H1 (cell line): ENCODE results near the gene RNF6. TPM values are rescaled to one million over a fixed set of nuclear protein-coding genes. Genes with fewer than 3 reads are reported as not detected.

Experiments
- ATF2 ChIP-seq: IDR thresholded peaks from 2 replicates; pipeline ENCODE4 v1.6.1; 2012; ENCODE audit warnings: low read length, inconsistent platforms
- CBX8 ChIP-seq: fragments of 300-800, 300-1000 bp; sonication (generic); IDR thresholded peaks from 2 replicates; pipeline ENCODE4 v1.7.1; 2016; ENCODE audit warnings: low read depth, low read length, borderline replicate concordance
- CHD2 ChIP-seq: IDR thresholded peaks from 2 replicates; pipeline ENCODE4 v1.6.1; 2012; ENCODE audit warnings: low read length, improper control_type of control experiment
- EP300 ChIP-seq, 2 experiments: IDR thresholded peaks; 1 replicate in 1 of 2; 2 replicates in 1 of 2; pipeline ENCODE4 v1.6.1; 2011 to 2012; ENCODE audit warnings: low read depth in 2 of 2, low read length in 2 of 2, mild to moderate bottlenecking in 2 of 2, borderline replicate concordance in 1 of 2, inconsistent platforms in 1 of 2, moderate library complexity in 1 of 2
- POLR2A ChIP-seq, 2 experiments: IDR thresholded peaks; 1 replicate in 1 of 2; 2 replicates in 1 of 2; pipeline ENCODE4 v1.6.1; 2011; ENCODE audit warnings: low read depth in 2 of 2, low read length in 2 of 2, mild to moderate bottlenecking in 2 of 2; ENCODE audit errors: control extremely low read depth in 1 of 2
- POU5F1 ChIP-seq: IDR thresholded peaks from 2 replicates; pipeline ENCODE4 v1.6.1; 2011; ENCODE audit warnings: low read depth, mild to moderate bottlenecking, low read length, moderate library complexity
- SP1 ChIP-seq: IDR thresholded peaks from 2 replicates; pipeline ENCODE4 v1.6.1; 2011; ENCODE audit warnings: low read depth, low read length
- polyA plus RNA-seq, 7 experiments: library from polyadenylated mRNA; depleted of rRNA in 3 of 7; stranded (reverse) in 5 of 7; unstranded in 2 of 7; fragments of >200 nt in 5 of 7; fragments of 200-250 nt in 2 of 7; gene quantifications; 1 replicate in 5 of 7; 2 replicates in 1 of 7; 4 replicates in 1 of 7; pipeline versions ENCODE4 v1.2.1 to v1.2.3, GENCODE V29; 2011 to 2013; ENCODE audit warnings: missing spikeins in 2 of 7, mixed read lengths in 2 of 7
- total RNA-seq: library from RNA; stranded (reverse); fragmentation: NEBNext Ultra II Directional; extraction: Animal tissue kit (Norgen Biotek cat#: 25700); gene quantifications from 2 replicates; pipeline ENCODE4 v1.2.1, GENCODE V29; 2021

The RNF6 gene
- total and polyA plus RNA-seq, 2 of the 8 experiments (the other 6 are each of a cell fraction or from before 2014, with no cell fraction given) = 4.0 to 13.8 TPM

- TF ChIP-seq ATF2 (no peak), EP300 (IDR thresholded peaks at IDR 0.05; ENCODE audit: borderline replicate concordance in 1 of 2, low read depth in 2 of 2, low read length in 2 of 2) (no peak), POU5F1 (no peak), POLR2A (IDR thresholded peaks at IDR 0.05; ENCODE audit: control extremely low read depth in 1 of 2, low read depth in 2 of 2, low read length in 2 of 2) (no peak), SP1 (no peak), CHD2 (no peak), CBX8 (no peak)
Measured at GRCh38 chr13:26255691-26256277, 33.7 kb upstream of the RNF6 start (continued).
